ENCODE measurements around the gene SKI. TPM values are rescaled to one million over a fixed set of nuclear protein-coding genes. Genes with fewer than 3 reads are reported as not detected.

SKI gene
- total RNA-seq, 2 experiments from 2014 or later = 286 to 324 TPM

- Mint-ChIP-seq H3K4me3 (peak overlapping the region; percentile 45), H3K36me3 (ENCODE audit: low read depth) (peaks cover 54% of the 10 kb centered on the region), H3K4me1 (ENCODE audit: low read depth) (peaks cover 33% of the 10 kb centered on the region), H3K27ac (peak overlapping the region; percentile 77), H3K9me3 (no peaks in the 10 kb centered on the region), H3K27me3 (no peaks in the 10 kb centered on the region)
- no peak for DNase-seq
- Histone ChIP-seq H3K27ac (ENCODE audit: low read depth in 1 of 2, low read length in 2 of 2) (no peak overlapping the region), H3K36me3 (ENCODE audit: insufficient read depth, low read length) (peaks cover 24% of the 10 kb centered on the region), H3K27me3 (ENCODE audit: control insufficient read depth in 1 of 2, insufficient read depth in 2 of 2, low read length in 2 of 2) (no peaks in the 10 kb centered on the region), H3K4me3 (ENCODE audit: low read length) (no peak overlapping the region), H3K9me3 (ENCODE audit: control insufficient read depth in 1 of 2, insufficient read depth in 1 of 2, low read length in 2 of 2) (peaks cover 0 to 8% of the 10 kb centered on the region in 2 experiments), H3K4me1 (ENCODE audit: insufficient read depth, low read length) (peaks cover 66% of the 10 kb centered on the region)
- intact Hi-C loops (cut with DNase I, micrococcal nuclease) = no loop called here
- ChIA-PET CTCF (no interaction called here), POLR2A (interaction anchor here (1.6 kb wide), 1 partner anchor 18 kb away, joined by 4 read pairs; no protein-coding TSS in a partner anchor)
- ATAC-seq (ENCODE audit: poor library complexity) = no peak
- no peak for TF ChIP-seq CTCF (IDR thresholded peaks at IDR 0.05)
These were observed 54.6 kb downstream of the SKI start for GRCh38 chr1:2282556-2283270.

GRCh38 chr1:2283371-2283990 is 55.4 kb downstream of the SKI start:
- intact Hi-C loops (cut with DNase I, micrococcal nuclease) = no loop called here
- ChIA-PET CTCF (no interaction called here), POLR2A (interaction anchor here (1.6 kb wide), 1 partner anchor 18 kb away, joined by 4 read pairs; no protein-coding TSS in a partner anchor)
- H3K4me1 ChIP-seq (ENCODE audit: insufficient read depth, low read length) = peaks cover 66% of the 10 kb centered on the region
- Mint-ChIP-seq H3K27me3 (no peaks in the 10 kb centered on the region), H3K4me1 (ENCODE audit: low read depth) (peaks cover 34% of the 10 kb centered on the region), H3K4me3 (peak overlapping the region; percentile 25), H3K27ac (peak overlapping the region; percentile 77), H3K36me3 (ENCODE audit: low read depth) (peaks cover 53% of the 10 kb centered on the region), H3K9me3 (no peaks in the 10 kb centered on the region)
- no peak overlapping the region for H3K4me3 ChIP-seq (ENCODE audit: low read length)
- H3K36me3 ChIP-seq (ENCODE audit: insufficient read depth, low read length) = peaks cover 19% of the 10 kb centered on the region
- ATAC-seq (ENCODE audit: poor library complexity) = peak; percentile 5
- DNase-seq = no peak
- no peak overlapping the region for H3K27ac ChIP-seq (ENCODE audit: low read depth in 1 of 2, low read length in 2 of 2)
- no peaks in the 10 kb centered on the region for H3K27me3 ChIP-seq (ENCODE audit: control insufficient read depth in 1 of 2, insufficient read depth in 2 of 2, low read length in 2 of 2)
- TF ChIP-seq CTCF (IDR thresholded peaks at IDR 0.05) = no peak
- H3K9me3 ChIP-seq (ENCODE audit: control insufficient read depth in 1 of 2, insufficient read depth in 1 of 2, low read length in 2 of 2) = peaks cover 0 to 8% of the 10 kb centered on the region in 2 experiments

GRCh38 chr1:2283991-2284895 is 56.1 kb downstream of the SKI start:
- peaks cover 19% of the 10 kb centered on the region for H3K36me3 ChIP-seq (ENCODE audit: insufficient read depth, low read length)
- no peak overlapping the region for H3K4me3 ChIP-seq (ENCODE audit: low read length)
- H3K27ac ChIP-seq (ENCODE audit: low read depth in 1 of 2, low read length in 2 of 2) = no peak overlapping the region
- Mint-ChIP-seq H3K9me3 (no peaks in the 10 kb centered on the region), H3K36me3 (ENCODE audit: low read depth) (peaks cover 53% of the 10 kb centered on the region), H3K4me3 (peak overlapping the region; percentile 54), H3K4me1 (ENCODE audit: low read depth) (peaks cover 37% of the 10 kb centered on the region), H3K27ac (peak overlapping the region; percentile 99), H3K27me3 (no peaks in the 10 kb centered on the region)
- CTCF ChIA-PET = no interaction called here
- peaks cover 0 to 8% of the 10 kb centered on the region in 2 experiments for H3K9me3 ChIP-seq (ENCODE audit: control insufficient read depth in 1 of 2, insufficient read depth in 1 of 2, low read length in 2 of 2)
- no peak for ATAC-seq (ENCODE audit: poor library complexity)
- intact Hi-C loops (cut with DNase I, micrococcal nuclease) = no loop called here
- H3K4me1 ChIP-seq (ENCODE audit: insufficient read depth, low read length) = peaks cover 66% of the 10 kb centered on the region
- DNase-seq = no peak
- no peaks in the 10 kb centered on the region for H3K27me3 ChIP-seq (ENCODE audit: control insufficient read depth in 1 of 2, insufficient read depth in 2 of 2, low read length in 2 of 2)
- POLR2A ChIA-PET = interaction anchor here (1.6 kb wide), 1 partner anchor 17 kb away, joined by 4 read pairs; no protein-coding TSS in a partner anchor
- TF ChIP-seq CTCF (IDR thresholded peaks at IDR 0.05) = no peak

Data from CD4-positive, alpha-beta T cell (primary cell).